Embryonic facial prominence (tissue), 1 donor: ENCODE results near the gene CX3CR1.
"Not testable (repeated sequence)": the region's sequence is repeated elsewhere in the genome, so short reads cannot be mapped to it uniquely, and the experiment has no call there.

Experiments
- DNase-seq: peaks from one replicate; pipeline ENCODE4 v3.0.0-alpha.2; 2016; ENCODE audit errors: extremely low spot score

CX3CR1 gene

GRCh38 chr3:39267631-39268548, 11.9 kb downstream of the CX3CR1 start:
- DNase-seq, result no peak

GRCh38 chr3:39264053-39264452, 15.8 kb downstream of the CX3CR1 start:
- DNase-seq, result no peak

- no peak for DNase-seq
These were observed 16.3 kb downstream of the CX3CR1 start for GRCh38 chr3:39263576-39263975.

GRCh38 chr3:39262846-39263245, 17.0 kb downstream of the CX3CR1 start:
- DNase-seq, result no peak

GRCh38 chr3:39261726-39262125, 18.1 kb downstream of the CX3CR1 start:
- DNase-seq, result no peak

- peak; percentile 39 for DNase-seq
These were observed 18.9 kb downstream of the CX3CR1 start for GRCh38 chr3:39260957-39261356.

- DNase-seq, result no peak
These were observed 19.5 kb downstream of the CX3CR1 start for GRCh38 chr3:39260318-39260717.

GRCh38 chr3:39255503-39256325, 24.1 kb downstream of the CX3CR1 start:
- DNase-seq, result no peak

- no peak for DNase-seq
These were observed 24.9 kb downstream of the CX3CR1 start for GRCh38 chr3:39254806-39255449.

- DNase-seq, result no peak
These were observed 28.3 kb downstream of the CX3CR1 start for GRCh38 chr3:39251576-39251975.

GRCh38 chr3:39250116-39250747, 29.6 kb downstream of the CX3CR1 start:
- no peak for DNase-seq

- DNase-seq, result no peak
These were observed 30.3 kb downstream of the CX3CR1 start for GRCh38 chr3:39249453-39250115.

GRCh38 chr3:39241561-39241960, 38.3 kb downstream of the CX3CR1 start:
- DNase-seq, result no peak

- no peak for DNase-seq
These were observed 42.8 kb downstream of the CX3CR1 start for GRCh38 chr3:39237027-39237426.

- DNase-seq, result no peak
These were observed 45.2 kb downstream of the CX3CR1 start for GRCh38 chr3:39234651-39235050.

- no peak for DNase-seq
These were observed 47.0 kb downstream of the CX3CR1 start for GRCh38 chr3:39232859-39233258.

- DNase-seq, result no peak
These were observed 49.4 kb downstream of the CX3CR1 start for GRCh38 chr3:39230453-39230852.

- no peak for DNase-seq
These were observed 51.3 kb downstream of the CX3CR1 start for GRCh38 chr3:39228496-39228895.

- not testable (repeated sequence) for DNase-seq
These were observed 52.2 kb downstream of the CX3CR1 start for GRCh38 chr3:39227596-39227995.

GRCh38 chr3:39226106-39226741, 53.6 kb downstream of the CX3CR1 start:
- no peak for DNase-seq

GRCh38 chr3:39224288-39224687, 55.5 kb downstream of the CX3CR1 start:
- DNase-seq, result no peak
